ENCODE results near the gene IGF2BP2. TPM values are rescaled to one million over a fixed set of nuclear protein-coding genes. Genes with fewer than 3 reads are reported as not detected.

Gene IGF2BP2
- total RNA-seq, 4 donors from 2014 or later = 29.3 to 49.8 (median 41.8) TPM

DNA sequence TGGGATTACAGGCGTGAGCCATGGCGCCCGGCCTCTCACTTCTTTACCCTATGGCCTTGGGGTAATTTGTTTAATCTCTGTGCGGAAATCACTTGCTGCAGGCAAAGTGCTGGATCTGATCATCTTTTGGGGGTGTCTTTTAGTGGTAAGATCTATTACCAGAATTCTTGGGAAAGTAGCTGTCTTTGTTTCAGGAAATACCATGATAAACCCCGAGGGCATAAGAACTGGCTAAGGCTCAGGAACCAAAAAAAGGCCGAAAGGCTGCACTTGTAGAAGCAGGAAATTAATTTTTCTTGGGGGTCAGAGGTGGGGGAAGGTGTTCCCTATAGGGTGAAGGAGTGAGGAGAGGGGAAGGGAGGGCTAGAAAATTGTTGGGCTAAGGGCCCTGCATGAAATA is 22.7 kb upstream of the IGF2BP2 start:
- DNase-seq (ENCODE audit: low spot score in 2 of 2) = no peak
- Histone ChIP-seq H3K9me3 (no peaks in the 10 kb centered on the region), H3K36me3 (no peaks in the 10 kb centered on the region), H3K27ac (no peak overlapping the region), H3K27me3 (no peaks in the 10 kb centered on the region), H3K4me3 (no peak overlapping the region), H3K4me1 (no peaks in the 10 kb centered on the region)
- no peak for TF ChIP-seq POLR2A (IDR thresholded peaks at IDR 0.05)
- no peak for TF ChIP-seq EP300 (IDR thresholded peaks at IDR 0.05)
- TF ChIP-seq, protein P1, sequence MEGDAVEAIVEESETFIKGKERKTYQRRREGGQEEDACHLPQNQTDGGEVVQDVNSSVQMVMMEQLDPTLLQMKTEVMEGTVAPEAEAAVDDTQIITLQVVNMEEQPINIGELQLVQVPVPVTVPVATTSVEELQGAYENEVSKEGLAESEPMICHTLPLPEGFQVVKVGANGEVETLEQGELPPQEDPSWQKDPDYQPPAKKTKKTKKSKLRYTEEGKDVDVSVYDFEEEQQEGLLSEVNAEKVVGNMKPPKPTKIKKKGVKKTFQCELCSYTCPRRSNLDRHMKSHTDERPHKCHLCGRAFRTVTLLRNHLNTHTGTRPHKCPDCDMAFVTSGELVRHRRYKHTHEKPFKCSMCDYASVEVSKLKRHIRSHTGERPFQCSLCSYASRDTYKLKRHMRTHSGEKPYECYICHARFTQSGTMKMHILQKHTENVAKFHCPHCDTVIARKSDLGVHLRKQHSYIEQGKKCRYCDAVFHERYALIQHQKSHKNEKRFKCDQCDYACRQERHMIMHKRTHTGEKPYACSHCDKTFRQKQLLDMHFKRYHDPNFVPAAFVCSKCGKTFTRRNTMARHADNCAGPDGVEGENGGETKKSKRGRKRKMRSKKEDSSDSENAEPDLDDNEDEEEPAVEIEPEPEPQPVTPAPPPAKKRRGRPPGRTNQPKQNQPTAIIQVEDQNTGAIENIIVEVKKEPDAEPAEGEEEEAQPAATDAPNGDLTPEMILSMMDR (IDR thresholded peaks at IDR 0.05) = no peak
- WGBS, 2 donors = 75 to 76% methylated on average over 6 of the region's 6 CpGs

DNA sequence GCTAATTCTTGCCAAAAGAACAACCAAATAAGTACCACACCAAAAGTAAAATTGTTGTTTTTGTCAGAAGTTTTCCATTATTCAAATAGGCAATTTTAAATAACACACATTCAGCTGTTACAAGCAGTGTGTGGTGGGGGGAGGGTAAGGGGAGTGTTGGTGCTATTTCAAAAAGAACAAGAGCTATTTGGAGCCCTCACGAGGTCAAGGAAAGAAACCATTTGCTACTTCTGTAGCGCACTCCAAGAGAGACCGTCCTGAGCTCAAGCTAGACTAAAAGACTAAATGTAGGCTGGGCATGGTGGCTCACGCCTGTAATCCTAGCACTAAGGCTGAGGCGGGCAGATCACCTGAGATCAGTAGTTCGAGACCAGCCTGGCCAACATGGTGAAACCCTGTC is 21.2 kb upstream of the IGF2BP2 start:
- no peak for DNase-seq (ENCODE audit: low spot score in 2 of 2)
- H3K4me1 ChIP-seq = no peaks in the 10 kb centered on the region
- no peak overlapping the region for H3K4me3 ChIP-seq
- H3K27ac ChIP-seq = no peak overlapping the region
- TF ChIP-seq, protein P1 (IDR thresholded peaks at IDR 0.05) = no peak
- TF ChIP-seq EP300 (IDR thresholded peaks at IDR 0.05) = no peak
- no peak for TF ChIP-seq POLR2A (IDR thresholded peaks at IDR 0.05)
- no peaks in the 10 kb centered on the region for H3K27me3 ChIP-seq
- H3K9me3 ChIP-seq = no peaks in the 10 kb centered on the region
- H3K36me3 ChIP-seq = no peaks in the 10 kb centered on the region
- 52 to 55% methylated on average over 6 of the region's 6 CpGs for WGBS, 2 donors

DNA sequence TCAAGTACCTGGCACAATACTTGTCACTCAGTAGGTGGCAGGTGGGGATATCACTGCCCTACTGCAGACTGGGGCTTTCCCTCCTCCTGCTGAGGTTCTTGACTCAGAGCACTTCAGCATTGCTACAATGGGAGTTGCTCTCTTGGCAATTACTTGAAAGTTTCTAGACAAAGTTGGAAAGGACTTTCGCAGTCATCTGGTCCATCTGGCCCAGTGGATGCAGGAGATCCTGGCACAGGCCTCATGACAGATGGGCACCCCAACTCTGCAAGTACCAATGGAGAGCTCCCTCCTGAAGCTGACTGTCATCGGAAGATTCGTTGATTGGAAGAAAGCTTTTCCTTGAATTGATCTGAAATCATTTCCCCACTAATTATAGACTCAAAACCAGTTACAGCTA is 19.2 kb upstream of the IGF2BP2 start:
- WGBS, 2 donors = 93 to 98% methylated on average over 3 of the region's 3 CpGs
- H3K27ac ChIP-seq = no peak overlapping the region

DNA sequence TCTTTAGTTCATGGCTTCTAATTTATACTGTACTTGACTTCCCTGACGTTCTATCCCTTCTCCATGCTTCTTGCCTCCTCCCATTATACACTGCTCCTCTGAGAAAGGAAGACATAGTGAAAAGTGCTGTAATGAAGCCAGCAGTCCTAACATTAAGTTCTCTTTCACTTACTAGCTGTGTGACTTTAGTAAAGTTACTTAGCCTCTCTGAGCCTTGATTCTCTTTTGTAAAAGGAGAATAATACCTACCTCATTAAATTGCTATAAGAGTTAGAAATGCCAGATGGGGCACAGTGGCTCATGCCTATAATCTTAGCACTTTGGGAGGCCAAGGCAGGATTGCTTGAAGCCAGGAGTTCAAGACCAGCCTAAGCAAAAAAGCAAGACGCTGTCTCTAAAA is 18.8 kb upstream of the IGF2BP2 start:
- DNase-seq (ENCODE audit: low spot score in 2 of 2) = no peak
- Histone ChIP-seq H3K36me3 (no peaks in the 10 kb centered on the region), H3K4me1 (no peaks in the 10 kb centered on the region), H3K27me3 (no peaks in the 10 kb centered on the region), H3K27ac (no peak overlapping the region), H3K9me3 (no peaks in the 10 kb centered on the region), H3K4me3 (no peak overlapping the region)
- 82 to 83% methylated on average over 2 of the region's 2 CpGs for whole genome bisulfite sequencing, 2 donors
- no peak for TF ChIP-seq POLR2A (IDR thresholded peaks at IDR 0.05)
- TF ChIP-seq, protein P1 (IDR thresholded peaks at IDR 0.05) = no peak
- TF ChIP-seq EP300 (IDR thresholded peaks at IDR 0.05) = no peak

More for the DNA sequence above, 19.2 kb upstream of the IGF2BP2 start:
- Histone ChIP-seq H3K27me3 (no peaks in the 10 kb centered on the region), H3K9me3 (no peaks in the 10 kb centered on the region), H3K36me3 (no peaks in the 10 kb centered on the region), H3K4me3 (no peak overlapping the region), H3K4me1 (no peaks in the 10 kb centered on the region)
- TF ChIP-seq POLR2A (IDR thresholded peaks at IDR 0.05) = no peak
- no peak for TF ChIP-seq EP300 (IDR thresholded peaks at IDR 0.05)
- TF ChIP-seq, protein P1 (IDR thresholded peaks at IDR 0.05) = no peak
- no peak for DNase-seq (ENCODE audit: low spot score in 2 of 2)

DNA sequence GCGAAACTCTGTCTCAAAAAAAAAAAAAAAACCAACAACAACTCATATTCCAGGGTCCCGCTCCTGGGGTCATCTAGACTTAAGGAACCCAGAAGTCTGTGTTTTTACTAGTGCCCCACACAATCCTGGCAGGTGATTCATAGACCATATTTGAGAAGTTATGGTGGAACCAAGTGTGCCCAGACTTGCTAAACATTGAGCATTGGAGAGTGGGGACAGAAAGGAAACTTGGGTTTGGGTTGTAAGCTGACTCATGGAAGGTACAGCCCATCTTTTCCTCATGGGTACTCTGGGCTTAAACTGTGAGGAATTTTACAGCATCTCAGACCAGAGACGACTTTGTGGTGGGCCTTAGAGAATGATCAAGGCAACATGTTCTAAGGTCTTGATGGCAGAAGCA is 18.3 kb upstream of the IGF2BP2 start:
- H3K9me3 ChIP-seq = no peaks in the 10 kb centered on the region
- H3K27ac ChIP-seq = no peak overlapping the region
- no peaks in the 10 kb centered on the region for H3K27me3 ChIP-seq
- 88% methylated on average over 3 of the region's 3 CpGs for WGBS, 2 donors
- H3K4me3 ChIP-seq = no peak overlapping the region
- no peak for TF ChIP-seq EP300 (IDR thresholded peaks at IDR 0.05)
- no peak for TF ChIP-seq POLR2A (IDR thresholded peaks at IDR 0.05)
- TF ChIP-seq, protein P1 (IDR thresholded peaks at IDR 0.05) = no peak
- H3K36me3 ChIP-seq = no peaks in the 10 kb centered on the region
- H3K4me1 ChIP-seq = no peaks in the 10 kb centered on the region
- no peak for DNase-seq (ENCODE audit: low spot score in 2 of 2)
